HG03103 (cell line): Measurements from ENCODE around the gene TANGO2.

Experiments used
- ATAC-seq: cut with Tn5 transposase; IDR thresholded peaks from one replicate; pipeline ENCODE4 v1.9.1; 2021; ENCODE audit warnings: low read depth; ENCODE audit not compliant: unreplicated experiment

Gene TANGO2

GRCh38 chr22:20113551-20114310 lies 92.8 kb downstream of the TANGO2 start:
- ATAC-seq, result no peak

GRCh38 chr22:20114506-20115475 lies 93.9 kb downstream of the TANGO2 start:
- no peak for ATAC-seq

- ATAC-seq, result no peak
These were observed 94.9 kb downstream of the TANGO2 start, which contains the start of gene RANBP1 for GRCh38 chr22:20115691-20116375. Gene RANBP1, plus strand, starts transcription at chr22:20116104. Its CDS starts 81 bp downstream, at chr22:20116185.

- no peak for ATAC-seq
These were observed 95.6 kb downstream of the TANGO2 start for GRCh38 chr22:20116376-20116950.
